A549 (cell line): ENCODE data around the gene RFK.

ENCODE experiments used
- CTCF ChIP-seq: fragments of >200 bp; sonication (Bioruptor Twin); formaldehyde crosslinking; IDR thresholded peaks from 3 replicates; pipeline ENCODE4 v1.5.1; 2016
- KDM5A ChIP-seq: fragments of 200-600 bp; sonication (generic); IDR thresholded peaks from 2 replicates; pipeline ENCODE4 v1.6.1; 2016; ENCODE audit warnings: antibody characterized with exemption, mild to moderate bottlenecking
- ZFP36 ChIP-seq: fragments of 450-650 bp; IDR thresholded peaks from 2 replicates; pipeline ENCODE4 v1.6.1; 2014; ENCODE audit warnings: borderline replicate concordance; ENCODE audit not compliant: partially characterized antibody

GRCh38 chr9:76354221-76354620, 40.0 kb downstream of the RFK start:
- TF ChIP-seq CTCF (no peak), ZFP36 (no peak), KDM5A (no peak)
